GM18858 (cell line): ENCODE results near the gene MSMO1.
"Not testable (repeated sequence)": the region's sequence is repeated elsewhere in the genome, so short reads cannot be mapped to it uniquely, and the experiment has no call there.

Source experiments
- ATAC-seq: cut with Tn5 transposase; IDR thresholded peaks from one replicate; pipeline ENCODE4 v1.9.1; 2021; ENCODE audit not compliant: unreplicated experiment

MSMO1 gene

DNA sequence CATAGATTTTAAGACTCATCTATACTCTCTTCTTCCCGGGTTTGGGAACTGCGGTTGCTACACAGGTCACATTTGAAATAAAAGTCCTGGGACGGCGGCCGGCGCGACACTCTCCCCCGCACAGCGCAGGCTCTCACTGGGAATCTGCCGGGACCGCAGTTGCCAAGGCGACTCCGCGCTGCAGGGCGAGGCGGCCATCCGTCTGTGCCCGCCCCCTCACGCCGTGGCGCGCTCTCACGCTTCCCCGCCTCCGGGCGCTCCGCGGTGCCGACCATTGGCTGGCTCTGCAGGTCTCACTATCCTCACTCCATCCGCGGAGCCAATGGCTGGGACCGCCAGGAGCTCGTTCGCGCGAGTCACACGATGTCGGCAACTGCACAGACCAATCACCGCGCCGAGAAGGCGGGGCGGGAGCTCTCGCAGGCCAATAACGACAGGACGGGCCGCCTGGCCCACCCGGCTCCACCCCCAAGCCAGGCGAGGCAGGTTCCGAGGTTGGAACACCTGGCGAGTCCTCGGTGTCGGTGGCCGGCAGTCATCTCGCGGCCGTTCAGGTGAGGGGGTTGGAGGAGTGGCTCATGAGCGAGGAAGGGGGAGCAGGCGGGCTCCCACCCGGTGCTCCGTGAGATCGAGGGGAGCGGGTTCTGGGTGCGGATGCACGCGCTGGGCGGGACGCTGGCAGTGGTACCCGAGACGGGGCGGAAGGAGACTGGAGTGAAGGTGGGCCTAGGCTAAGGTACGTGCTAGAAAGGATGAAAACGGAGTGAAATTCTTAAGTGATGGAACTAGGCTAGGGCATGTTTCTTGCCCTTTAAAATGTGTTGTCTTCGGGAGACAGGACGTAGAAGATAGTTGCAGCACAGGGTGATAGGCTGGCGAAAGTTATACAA, at the start of gene MSMO1:
MSMO1 (plus strand) TSS at position 459 of the 890 bp plus-strand sequence. CDS start 5,702 bp downstream, outside the sequence.
- peak; percentile 98 for ATAC-seq

DNA sequence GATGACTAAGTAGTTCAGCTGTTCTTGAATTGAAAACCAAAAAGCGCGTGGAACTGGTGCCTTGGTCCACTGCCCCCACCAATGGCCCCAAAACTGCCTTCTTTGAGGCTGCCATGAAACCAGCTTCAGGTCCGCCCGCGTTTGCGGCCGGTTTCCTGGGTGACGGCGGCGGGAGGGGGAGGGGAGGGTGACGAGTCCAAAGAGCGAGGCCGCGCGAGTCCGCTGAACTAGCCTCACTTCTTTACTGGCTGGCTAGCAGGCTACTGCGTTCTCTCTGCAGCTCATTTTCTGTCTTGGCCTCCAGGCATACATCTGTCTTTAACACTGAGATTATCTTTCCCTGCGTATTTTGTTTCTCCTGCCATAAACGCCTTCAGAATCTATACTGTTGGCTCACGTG, 47.9 kb upstream of the MSMO1 start:
- not testable (repeated sequence) for ATAC-seq

DNA sequence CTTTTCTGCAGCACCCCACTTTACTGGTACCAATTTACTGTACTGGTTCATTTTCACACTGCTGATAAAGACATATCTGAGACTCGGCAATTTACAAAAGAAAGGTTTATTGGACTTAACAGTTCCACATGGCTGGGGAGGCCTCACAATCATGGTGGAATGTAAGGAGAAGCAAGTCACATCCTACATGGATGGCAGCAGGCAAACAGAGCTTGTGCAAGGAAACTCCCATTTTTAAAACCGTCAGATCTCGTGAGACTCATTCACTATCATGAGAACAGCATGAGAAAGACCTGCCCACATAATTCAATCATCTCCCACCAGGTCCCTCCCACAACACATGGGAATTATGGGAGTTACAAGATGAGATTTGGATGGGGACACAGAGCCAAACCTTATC, 42.8 kb upstream of the MSMO1 start:
- not testable (repeated sequence) for ATAC-seq

DNA sequence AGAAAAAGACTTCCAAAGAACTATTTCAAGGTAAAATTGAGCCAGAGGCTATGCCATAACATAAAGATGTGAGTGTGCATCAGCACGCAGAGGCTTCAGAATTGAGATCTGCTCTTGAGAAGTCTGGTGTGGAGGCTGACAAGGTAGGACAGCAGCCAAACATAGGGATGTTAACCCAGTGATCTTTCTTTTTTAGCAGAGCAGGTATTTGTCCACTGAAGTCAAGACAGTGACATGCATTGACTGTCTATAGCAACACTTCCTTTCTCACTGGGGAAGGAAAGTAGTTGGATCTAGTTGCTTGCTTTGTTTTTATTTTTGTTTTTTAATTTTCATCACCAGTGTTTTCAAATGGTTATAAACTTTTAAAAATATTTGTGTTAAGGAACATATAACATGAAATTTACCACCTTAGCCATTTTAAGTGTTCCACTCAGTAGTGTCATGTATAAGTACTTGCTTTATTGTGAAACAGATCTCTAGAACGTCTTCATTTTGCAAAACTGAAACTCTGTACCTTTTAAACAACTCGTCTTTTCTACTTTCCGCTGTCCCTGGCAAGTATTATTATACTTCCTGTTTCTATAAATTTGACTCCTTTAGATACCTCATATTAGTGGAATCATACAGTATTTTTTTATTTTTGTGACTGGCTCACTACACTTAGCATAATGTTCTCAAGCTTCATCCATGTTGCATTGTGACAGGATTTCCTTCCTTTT, 40.7 kb upstream of the MSMO1 start:
- ATAC-seq = peak; percentile 81

DNA sequence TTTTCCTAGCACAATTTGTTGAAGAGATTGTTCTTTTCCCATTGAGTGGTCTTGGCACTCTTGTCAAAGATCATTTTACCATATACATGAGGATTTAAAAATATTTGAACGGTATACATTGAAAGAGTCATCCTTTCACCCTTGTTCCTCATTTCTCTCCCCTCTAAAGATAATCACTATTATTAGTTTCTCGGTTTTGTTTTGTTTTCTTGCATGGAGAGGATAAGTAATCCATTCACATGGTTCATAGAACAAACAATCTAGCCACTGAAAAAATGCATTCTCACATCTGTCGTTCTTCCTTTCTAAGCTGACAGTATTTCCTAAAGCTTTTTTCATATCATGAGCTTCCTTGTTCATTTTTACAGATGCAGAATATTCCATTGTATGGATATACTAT, 39.2 kb upstream of the MSMO1 start:
- ATAC-seq = peak; percentile 36

DNA sequence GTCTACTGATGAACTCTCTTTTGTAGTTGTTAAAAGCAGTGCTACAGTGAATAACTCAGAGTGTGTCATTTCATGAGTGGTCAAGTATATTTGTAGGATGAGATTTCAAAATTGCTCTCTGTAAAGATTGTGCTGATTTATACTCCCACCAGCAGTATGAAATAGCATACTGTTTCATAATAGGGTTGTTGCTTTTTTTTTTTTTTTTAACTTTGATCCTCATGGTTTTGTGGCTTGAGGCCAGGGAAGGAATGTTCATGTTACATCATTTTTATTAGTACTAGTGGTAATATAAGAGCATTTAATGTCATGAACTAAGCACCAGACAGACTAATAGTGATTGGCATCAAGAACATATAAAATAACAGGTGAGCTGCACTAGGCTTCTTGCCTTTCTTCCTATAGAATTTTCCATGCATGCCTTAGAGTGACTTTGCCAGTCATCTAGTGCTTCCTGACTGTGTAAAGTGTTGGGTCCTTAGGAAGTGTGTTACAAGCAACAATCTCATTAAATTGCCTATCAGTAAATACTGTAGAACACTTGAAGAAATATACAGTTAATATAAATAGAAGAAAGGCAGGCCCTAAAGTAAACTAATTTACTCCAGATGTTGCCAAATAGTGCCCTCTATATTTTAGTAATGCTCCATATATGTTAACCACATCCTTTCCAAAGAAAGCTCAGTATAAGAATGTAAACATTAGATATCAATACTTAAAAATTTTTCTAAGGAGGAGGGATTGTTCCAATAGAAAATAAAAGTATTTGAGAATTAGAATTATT, 38.6 kb upstream of the MSMO1 start:
- peak; percentile 9 for ATAC-seq

DNA sequence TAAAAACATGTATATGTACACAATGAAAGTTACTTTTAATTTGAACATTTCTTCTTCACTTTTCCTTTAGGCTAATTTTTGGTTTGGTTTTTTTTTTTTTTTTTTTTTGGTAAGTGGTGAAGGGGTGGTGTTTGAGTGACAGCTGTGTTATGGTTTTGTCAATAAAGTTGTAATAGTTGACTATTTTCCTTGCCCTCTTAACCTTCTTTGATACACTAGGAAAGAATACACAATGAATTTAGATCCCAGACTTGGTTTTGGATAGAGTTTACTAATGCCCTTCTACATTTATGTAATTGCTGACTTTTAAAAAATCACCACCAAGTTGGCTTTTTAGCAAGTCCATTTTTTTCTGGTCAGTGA, 38.1 kb upstream of the MSMO1 start:
- no peak for ATAC-seq

DNA sequence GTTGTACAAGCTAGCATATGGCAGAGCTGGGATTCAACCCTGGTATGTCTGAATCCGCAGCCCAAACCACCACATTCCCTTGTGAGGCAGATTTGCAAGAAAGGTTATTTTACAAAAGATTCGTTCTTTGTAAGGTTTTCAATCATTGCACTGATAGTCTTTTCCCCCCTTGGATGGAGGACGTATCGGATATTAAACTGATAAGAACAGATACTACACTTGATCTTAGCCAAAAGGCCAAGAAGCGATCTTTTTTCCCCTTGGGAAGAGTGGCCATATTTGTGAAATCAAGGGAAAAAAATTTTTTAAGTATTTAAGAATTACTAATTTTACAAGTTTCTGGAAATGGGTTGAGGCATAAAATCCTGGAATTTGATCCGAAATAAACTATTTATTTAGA, 34.4 kb upstream of the MSMO1 start:
- ATAC-seq = no peak

DNA sequence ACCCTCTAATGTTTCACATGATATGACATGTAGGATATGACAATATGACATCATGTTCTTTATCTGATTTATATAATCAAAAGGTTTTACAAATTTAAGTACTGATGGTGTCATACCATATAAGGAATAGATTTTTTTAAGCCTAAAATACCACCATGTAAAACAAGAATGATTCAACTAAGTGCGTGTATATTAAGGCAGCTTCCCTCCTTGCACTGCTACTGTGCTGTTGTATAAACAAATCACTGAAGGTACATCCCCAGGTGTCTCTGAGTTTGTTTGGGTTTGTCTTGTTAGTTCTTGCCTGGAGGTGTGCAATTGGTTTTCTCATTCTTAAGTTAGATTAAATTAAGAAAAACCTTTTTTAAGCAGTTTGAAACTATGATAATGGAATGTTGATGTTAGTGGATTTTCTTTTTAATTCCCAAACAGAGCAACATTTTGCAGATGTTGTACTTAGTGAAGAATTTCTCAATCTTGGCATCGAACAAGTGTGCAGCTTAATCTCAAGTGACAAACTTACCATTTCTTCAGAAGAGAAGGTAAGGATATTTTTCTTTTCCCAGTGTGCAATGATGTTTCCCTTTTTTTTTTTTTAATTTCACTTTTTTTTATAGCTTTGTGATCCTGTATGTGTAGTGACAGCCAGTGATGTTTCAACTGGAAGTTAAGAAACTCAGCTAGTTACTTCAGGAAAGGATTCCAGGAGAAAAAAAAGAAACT, 33.4 kb upstream of the MSMO1 start:
- no peak for ATAC-seq

DNA sequence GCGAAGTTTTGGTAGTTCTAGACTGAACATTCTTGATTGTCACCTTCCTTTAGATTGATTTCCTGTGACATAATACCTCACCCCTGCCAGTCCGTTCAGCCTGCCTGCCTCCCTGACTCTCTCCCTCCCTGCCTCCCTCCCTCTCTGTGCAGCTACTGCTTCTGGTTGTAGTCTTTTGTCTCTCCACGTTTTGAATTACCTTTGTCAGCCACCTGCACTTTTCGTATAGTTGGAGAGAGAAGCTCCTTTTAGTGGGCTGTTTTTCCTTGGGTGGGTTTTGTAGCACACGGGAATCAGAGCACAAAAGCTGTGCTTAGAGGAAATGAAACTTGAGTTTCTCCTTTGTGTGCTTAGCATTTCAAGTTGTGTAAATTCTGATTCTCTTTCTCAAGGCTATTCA, 32.6 kb upstream of the MSMO1 start:
- peak; percentile 91 for ATAC-seq

DNA sequence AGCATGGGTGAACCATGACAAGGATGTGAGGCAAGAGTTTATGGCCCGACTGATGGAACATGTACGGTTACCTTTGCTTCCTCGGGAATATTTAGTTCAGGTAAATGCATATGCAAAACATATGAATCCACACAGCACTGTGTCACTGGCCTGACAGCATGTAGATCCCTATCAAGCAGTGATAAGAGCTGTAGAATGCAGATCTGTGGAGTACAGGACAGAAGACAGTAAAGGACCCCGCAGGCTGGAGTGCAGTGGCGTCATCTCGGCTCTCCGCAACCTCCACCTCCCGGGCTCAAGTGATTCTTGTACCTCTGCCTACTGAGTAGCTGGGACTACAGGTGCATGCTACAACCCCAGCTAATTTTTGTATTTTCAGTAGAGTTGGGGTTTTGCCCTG, 29.8 kb upstream of the MSMO1 start:
- ATAC-seq = no peak

DNA sequence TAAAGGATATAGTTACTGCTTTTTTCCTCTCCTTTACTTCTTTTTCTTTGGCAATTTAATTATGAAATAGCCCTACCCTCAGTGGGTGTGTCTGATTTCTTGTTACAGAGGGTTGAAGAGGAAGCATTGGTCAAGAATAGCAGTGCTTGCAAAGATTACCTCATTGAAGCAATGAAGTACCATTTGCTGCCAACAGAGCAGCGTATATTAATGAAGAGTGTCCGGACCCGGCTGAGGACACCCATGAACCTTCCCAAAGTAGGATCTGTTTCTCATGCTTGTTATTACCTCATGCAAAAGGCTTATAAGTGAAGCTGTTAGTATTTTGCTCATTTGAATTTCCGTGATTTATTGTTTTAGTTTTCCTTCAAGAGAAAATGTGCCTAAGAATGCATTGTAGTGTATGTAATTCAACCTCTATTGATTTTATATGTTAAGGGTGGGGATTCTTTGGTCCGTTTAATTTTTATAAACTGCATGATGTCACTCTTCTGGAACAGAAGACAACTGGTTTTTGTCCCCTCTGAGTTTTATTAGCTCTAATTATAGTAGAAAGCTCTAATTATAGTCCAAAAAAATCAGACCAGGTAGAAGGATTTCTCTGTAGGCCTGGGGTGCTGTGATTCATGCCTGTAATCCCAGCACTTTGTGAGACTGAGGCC, 27.9 kb upstream of the MSMO1 start:
- no peak for ATAC-seq

DNA sequence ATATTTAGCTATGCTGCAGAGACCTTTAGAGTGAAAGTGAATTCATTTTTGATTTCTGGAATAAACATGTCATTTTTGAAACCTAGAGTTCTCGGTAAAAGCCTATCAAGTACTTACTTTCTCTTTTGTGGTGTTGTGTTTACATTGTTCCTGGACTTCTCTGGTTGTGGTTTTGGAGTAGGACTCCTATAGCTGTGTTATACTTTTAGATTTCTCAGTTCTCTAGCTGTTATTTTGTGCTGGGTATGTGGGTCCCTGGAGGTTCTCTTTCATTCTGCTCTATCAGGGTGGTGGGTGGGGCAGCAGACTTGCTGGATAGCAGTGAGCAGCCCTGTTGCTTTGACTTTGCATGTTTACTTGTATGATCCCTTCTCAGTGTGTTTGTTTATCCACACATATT, 25.6 kb upstream of the MSMO1 start:
- ATAC-seq = peak; percentile 88

DNA sequence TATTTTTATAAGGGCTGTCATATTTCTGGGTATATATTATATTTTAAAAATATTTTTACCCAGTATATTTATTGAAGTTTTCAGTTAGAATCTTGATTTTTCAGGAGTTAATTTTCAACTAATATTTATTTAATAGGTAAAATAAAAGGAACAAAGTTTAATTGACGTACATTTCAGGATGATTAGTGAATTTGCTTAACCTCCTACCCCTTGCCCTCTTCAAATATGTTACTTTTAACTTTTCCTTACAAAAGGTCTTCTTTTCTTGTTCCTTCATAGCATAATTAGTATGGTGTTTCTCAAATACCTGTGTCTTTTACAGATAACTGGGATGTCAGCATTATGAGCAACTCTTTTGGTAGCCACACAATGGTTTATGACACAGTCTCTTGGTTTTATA, 24.8 kb upstream of the MSMO1 start:
- ATAC-seq = no peak

DNA sequence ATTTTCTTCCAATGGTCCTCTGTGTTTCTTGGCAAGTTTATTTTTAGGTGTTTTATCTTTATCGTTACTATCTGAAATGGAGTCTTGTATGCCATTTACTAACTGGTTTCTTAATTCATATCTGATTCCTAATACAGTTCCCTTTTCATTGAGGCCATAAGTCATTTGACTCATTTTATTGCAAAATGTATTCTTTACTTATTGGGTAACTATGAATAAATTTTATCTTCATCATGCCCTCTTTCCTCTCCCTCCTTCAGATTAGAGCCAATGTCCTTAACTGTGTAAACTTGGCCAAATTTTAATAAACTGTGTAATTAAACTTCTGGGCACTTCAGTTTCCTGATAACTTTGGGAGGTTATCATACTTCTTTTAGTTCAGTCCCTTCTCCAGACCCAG, 19.3 kb upstream of the MSMO1 start:
- no peak for ATAC-seq

DNA sequence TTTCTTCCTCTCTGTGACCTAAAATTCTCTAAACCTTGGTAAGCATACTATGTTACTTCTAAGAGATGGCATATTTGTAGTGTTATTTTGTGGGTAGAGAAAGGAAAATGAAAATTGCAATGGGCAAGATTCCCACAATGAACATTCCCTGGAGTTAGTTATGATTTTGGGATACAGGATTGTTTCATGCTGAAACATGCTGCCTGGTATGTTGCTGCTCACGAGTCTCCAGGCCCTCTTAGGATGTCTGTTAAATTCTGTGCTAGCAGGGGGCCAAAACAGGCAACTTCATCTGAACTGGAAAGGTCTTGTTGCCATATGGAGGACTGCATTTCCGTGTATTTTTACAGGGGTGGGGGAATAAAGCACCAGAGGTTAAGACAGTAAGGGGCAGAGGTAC, 18.9 kb upstream of the MSMO1 start:
- ATAC-seq = no peak

DNA sequence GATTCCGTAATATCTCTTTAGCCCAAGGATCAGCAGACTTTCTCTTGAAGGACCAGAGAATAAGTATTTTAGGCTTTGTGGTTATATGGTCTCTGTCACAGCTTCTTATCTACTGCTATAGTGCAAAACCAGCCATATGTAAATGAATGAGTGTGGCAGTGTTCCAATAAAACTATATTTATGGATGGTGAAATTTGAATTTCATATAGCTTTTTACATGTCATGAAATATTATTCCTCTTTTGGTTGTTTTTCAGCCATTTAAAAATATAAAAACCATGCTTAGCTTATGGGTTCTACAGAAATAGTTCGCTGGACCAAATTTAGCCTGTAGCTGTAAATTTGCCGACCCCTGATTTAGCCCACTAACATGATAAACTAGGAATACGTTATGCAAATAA, 18.0 kb upstream of the MSMO1 start:
- no peak for ATAC-seq

DNA sequence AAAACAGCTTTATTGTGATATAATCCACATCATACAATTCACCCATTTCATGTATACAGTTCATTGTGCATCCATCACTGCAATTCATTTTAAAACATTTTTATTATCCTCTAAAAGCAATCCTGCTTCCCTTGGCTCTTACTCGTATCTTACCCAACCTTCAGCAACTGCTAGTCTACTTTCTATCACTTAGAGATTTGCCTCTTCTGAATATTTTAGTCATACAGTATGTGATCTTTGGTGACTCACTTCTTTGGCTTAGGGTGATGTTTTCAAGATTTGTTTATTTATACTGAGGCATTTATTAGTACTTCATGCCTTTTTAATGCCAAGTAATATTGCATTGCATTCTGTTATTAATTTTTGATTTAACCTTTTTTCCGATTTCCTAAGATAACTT, 15.0 kb upstream of the MSMO1 start:
- no peak for ATAC-seq

DNA sequence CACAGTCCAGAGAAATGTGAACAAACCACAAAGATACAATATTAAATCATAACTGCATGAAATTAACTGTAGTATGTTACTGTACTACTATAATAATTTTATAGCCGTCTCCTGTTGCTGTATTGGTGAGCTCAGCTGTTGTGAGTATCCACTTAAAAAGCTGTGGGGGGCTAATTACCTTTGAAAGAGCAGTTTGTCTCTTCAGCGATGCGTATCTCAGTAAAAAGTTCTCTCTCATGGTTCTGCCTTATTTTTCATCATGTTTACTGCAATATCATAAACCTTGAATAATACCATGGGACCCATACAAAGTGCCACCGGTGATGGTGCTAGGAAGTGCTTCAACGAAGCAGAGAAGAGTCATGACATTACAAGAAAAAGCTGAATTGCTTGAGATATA, 8.4 kb upstream of the MSMO1 start:
- ATAC-seq = no peak

DNA sequence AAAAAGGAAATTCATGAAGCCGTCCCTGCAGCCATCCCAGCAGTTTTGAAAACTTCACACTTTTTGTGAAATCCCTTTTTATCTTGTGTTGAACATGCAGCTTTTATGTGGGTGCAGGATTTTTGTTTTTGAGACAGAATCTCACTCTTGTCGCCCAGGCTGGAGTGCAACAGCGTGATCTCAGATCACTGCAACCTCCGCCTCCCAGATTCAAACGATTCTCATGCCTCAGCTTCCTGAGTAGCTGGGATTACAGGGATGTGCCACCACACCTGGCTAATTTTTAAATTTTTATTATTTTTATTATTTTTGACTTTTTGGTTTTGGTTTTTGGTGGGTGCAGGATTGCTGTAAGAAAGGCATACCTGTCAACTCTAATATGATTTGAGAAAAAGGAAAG, 8.0 kb upstream of the MSMO1 start:
- no peak for ATAC-seq
